HG02981 (cell line): ENCODE data around the gene EVL.
"Not testable (repeated sequence)": the region's sequence is repeated elsewhere in the genome, so short reads cannot be mapped to it uniquely, and the experiment has no call there.

Source experiments
- ATAC-seq: cut with Tn5 transposase; IDR thresholded peaks from one replicate; pipeline ENCODE4 v1.9.1; 2021; ENCODE audit warnings: mild to moderate bottlenecking, moderate library complexity; ENCODE audit not compliant: unreplicated experiment

The EVL gene

GRCh38 chr14:100157548-100158232 lies 92.5 kb downstream of the EVL start:
- ATAC-seq: not testable (repeated sequence)

DNA sequence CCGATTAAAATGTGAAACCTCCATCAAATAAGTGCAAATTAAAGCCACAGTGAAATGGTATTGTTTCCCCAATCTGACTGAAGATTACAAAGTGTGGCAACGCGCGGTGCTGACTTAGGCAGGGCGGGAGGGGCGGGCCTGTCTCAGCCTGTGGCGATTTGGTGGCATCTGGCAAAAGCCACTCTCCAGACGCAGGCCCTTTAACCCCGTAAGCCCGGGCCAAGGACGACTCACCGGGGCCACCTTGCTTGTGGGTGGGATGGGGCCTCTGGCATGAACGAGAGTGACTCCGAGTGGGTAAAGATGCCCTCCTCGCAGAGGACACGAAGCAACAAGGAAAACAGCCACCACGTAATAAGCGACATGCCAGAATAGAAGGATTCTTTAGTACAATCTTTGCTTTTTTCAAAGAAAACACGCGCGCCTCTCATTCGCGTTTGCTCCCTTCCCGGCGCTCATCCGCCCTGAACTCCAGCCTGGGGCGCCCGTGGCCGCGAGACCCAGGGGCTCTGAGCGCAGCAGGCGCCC lies 93.4 kb downstream of the EVL start:
- no peak for ATAC-seq

DNA sequence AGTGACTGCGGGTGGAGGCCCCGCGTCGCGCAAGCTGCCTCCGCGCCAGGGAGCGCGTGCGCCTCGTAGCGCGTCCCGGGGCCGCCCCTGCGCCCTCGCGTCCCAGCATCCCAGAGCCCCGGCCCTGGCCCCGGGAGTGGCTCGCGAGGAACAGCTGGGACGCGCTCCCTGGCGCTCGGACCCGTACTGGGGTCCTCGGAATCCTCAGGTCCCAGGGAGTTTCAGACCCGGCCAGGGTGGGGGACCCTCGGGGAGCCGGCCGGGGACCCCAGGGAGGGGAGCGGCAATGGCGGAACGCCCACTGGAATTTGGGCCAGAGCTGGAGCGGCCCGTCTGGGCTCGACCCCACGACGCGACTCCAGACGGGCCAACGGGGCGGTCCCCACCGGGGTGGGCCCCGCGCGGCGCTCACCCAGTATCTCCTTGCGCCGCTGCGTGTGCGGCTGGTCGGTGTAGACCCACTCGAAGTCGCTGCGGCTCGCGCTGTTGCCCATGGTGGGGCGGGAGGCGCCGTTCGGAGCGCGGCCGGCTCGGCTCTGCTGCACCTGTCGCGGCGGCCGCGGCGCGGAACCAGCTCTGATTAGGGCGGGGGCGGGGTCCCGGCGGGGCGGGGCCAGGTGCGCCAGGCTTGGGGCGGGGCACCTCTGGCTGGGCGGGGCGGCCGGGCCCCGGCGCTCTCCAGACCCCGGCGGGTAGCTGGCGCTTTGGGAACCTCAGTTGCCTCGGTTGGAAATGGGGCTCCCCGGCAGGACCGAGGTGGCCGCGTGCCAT lies 94.1 kb downstream of the EVL start, which contains the start of gene DEGS2:
TSS of gene DEGS2 (minus strand) at position 552 of the 771 bp plus-strand sequence. CDS start at position 494, 58 bp downstream.
- ATAC-seq: peak; percentile 43

GRCh38 chr14:100159865-100160533 lies 94.8 kb downstream of the EVL start:
- ATAC-seq: peak; percentile 27

DNA sequence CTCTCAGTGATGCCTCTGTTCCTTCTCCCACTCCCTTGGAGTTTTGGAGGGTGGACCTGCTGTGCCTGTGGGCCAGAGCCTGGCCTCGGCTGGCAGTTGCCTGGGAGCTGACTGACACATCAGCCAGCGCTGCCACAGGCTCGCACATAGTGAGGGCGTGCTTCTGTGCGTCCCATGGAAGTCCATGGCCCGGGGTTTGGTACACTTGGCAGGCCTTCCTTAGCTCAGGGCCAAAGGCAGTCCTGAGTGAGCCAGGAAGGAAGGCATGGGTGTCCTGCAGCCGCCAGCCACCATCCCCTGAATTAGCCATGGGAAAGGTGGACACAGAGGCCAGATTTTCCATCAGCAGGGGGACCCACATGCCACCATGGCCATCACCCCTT lies 95.3 kb downstream of the EVL start:
- no peak for ATAC-seq

DNA sequence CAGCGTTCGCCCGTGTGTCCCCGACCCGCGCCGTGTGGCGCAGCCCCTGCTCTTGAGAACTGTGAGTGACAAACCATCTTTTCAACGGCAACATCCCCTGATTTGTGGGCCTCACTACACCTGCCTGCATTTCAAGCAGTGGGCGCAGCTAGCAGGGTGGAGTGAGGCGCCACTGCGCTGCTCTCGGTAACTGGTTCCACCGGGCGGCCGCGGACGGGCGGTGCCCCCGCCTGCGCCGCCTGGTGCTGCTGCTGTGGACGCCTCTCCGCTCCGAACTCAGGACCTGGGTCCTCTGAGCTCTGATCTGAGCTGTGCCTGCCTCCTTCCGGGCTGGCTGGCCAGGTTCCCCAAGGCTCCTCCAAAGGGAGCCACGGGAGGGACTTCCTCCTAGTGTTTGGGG lies 100.2 kb downstream of the EVL start:
- no peak for ATAC-seq

GRCh38 chr14:100165831-100166440 lies 100.7 kb downstream of the EVL start:
- ATAC-seq: no peak

DNA sequence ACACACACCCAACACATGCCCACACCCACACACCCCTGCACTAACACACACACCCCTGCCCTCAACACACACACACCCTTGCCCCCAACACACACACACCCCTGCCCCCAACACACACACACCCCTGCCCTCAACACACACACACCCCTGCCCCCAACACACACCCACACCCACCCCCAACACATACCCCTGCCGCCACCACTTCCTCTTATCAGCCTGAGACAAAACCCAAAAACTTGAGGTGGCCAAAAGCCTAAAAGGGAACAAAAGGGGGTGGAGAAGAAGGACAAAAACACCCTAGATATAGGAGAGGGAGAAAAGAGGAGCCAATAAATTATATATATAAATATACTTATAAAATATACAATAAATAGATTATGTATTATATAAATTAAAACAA lies 103.3 kb downstream of the EVL start:
- no peak for ATAC-seq

DNA sequence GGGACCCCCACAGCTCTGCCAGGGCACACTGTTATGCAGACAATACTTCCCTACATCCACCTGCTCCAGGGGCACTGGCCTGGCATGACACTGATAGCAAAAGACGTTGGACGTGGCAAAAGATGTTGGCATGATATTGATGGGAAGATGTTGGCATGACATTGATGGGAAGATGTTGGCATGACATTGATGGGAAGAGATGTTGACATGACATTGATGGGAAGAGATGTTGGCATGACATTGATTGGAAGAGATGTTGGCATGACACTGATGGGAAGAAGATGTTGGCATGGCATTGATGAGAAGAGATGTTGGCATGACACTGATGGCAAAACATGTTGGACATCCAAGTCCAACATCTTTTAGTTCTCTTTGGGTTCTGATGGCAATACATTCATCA lies 105.7 kb downstream of the EVL start:
- ATAC-seq: no peak

DNA sequence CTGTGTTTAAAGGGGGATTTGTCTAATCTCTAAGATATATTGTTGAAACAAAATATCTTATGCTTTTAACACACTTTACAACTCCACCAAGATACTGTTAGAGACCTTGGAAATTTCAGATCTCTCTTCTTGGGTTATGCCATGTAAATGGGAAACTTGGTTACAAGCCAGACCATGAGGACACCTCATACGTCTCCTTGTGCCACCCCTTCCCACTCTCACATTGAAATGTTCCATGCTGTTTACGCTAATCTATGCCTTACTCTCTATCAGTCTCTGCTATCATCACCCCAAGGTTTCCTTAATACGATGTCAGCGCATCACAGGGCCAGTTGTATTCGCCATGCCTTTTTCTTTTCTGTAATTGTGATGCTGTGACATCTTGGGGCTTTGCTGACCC lies 107.6 kb downstream of the EVL start:
- no peak for ATAC-seq

DNA sequence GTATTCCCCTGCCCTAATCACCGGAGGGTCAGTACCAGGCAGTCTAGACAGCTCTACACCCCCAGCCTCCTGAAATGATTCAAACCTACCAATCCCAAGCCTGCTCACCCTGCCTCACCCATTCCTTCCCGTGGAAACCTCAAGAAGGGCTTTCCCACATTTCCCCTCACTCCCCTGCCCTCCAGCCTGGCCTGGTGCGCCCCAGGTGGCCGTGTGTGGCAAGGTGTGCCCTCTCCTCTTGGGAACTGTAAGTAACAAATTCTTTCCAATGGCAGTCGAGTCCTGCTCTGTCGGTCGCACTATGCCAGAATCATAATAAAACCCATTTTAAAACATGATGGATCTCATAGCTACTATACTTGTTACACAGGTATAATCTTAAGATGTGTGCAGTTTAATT lies 108.1 kb downstream of the EVL start:
- ATAC-seq: no peak

- ATAC-seq: no peak
Observed at GRCh38 chr14:100176811-100177327, 111.6 kb downstream of the EVL start.

DNA sequence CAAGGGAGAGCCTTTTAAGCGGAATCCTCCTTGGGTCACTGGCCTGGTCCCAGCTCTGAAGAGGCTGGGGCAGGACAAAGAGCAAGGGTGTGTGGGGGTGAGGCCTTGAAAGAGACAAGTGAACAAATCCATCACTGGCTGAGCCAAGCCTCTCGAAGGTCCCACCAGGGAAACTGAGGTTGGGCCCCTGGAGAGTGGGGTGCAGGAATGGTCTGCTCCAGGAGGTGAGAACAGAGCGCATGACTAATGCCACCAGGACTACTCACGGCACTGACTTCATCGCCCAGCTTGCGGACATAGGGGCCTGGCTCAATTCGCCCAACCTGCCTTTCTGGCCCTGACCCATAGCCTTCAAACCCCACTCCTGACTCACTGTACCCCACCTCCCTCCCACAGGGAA lies 113.5 kb downstream of the EVL start:
- ATAC-seq: no peak

GRCh38 chr14:100180671-100181070 lies 115.4 kb downstream of the EVL start:
- ATAC-seq: not testable (repeated sequence)

GRCh38 chr14:100181876-100182551 lies 116.8 kb downstream of the EVL start:
- ATAC-seq: not testable (repeated sequence)

- no peak for ATAC-seq
Observed at GRCh38 chr14:100187247-100187833, 122.1 kb downstream of the EVL start.

- ATAC-seq: no peak
Observed at GRCh38 chr14:100188392-100189030, 123.3 kb downstream of the EVL start.

DNA sequence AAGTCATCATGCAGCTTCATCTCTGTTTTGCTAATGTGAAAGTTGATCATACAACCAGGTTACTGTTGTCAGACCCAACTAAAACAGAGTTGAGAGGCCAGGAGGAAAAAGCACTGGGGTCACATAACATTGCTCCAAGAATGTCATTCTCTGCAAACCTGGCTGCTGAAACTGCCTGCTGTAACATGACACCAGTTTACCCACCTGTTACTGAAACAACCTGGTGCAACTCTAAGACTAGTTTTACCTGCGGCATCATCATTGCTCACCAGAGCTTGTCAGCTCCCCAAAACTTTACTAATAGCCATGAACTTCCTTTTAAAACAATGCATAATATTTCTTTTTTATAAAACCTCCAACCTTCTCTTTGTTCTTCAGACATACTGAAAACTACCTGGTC lies 124.9 kb downstream of the EVL start:
- ATAC-seq: no peak

- no peak for ATAC-seq
Observed at GRCh38 chr14:100191584-100192249, 126.5 kb downstream of the EVL start.
